ENCODE results near the gene SLC6A2.
"Not testable (repeated sequence)": the region's sequence is repeated elsewhere in the genome, so short reads cannot be mapped to it uniquely, and the experiment has no call there.

The SLC6A2 gene

DNA sequence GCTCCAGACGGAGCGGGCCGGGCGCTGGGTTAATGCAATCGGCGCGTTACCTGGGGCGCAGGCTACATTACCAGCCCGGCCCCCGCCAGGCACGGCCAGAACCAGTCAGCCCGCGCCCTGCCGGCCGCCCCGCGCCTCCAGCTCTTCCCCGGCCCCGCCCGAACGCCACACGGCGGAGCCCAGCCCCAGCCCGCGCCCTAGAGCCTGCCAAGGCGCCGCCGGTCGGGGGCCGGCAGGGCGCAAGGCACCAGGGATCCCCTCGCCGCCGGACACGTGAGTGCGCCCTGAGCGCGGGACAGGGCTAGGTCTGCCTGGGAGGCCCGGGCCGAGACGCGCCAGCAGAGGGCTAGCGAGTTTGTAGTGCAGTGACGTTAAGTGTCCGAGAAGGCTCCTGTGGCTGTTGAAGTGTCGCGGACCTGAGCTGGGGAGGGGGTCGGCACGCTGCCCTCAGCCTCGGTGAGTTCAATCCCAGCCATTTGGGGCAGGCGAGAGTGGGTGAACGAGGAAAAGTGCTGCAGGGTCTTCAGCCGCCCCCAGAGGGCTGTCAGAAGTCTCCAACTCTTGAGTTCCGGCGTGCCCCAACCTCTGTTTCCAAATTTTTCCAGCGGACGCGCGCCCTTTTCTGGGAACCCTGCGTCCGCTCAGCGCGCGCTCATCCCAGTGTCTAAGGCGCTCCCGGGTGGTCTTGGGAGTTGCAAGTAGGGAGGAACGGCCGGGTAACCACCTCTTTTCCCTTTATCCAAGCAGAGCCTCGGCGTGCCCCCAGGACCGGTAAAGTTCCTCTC, at the start of gene SLC6A2:
Gene SLC6A2, plus strand, starts transcription at position 92 of the 785 bp plus-strand sequence. CDS start 707 bp downstream, outside the sequence.
- no peak for DNase-seq

DNA sequence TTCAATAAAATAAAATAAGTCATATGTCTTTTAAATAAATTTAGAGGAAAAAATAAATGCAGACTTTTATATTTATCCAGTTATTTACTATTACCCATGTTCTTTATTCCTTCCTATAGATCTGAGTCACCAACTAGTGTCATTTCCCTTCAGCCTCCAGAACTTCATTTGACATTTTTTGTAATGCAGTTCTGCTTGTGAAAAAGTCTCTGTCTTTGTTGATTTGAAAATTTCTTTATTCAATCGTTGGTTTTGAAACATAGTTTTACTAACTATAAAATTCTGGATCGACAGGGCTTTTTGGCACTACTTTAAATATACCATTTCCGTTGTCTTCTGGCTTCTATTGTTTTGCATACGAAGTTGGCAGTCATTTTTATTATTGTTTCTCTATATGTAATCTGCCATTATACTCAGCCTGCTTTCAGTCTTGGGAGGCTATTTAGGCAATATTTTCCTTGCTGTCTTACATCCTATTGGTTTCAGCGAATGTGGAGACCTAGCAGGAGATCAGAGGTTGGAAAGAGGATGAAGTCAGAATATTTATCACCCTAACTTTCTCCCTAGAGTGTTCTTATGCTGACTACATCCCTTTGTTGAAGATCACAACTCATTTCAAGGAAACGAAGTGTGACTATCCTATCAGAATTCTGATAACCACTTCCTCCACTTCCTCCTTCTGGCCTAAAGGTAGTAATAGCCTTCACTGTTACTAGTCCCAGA, 42.0 kb upstream of the SLC6A2 start:
- DNase-seq = no peak

DNA sequence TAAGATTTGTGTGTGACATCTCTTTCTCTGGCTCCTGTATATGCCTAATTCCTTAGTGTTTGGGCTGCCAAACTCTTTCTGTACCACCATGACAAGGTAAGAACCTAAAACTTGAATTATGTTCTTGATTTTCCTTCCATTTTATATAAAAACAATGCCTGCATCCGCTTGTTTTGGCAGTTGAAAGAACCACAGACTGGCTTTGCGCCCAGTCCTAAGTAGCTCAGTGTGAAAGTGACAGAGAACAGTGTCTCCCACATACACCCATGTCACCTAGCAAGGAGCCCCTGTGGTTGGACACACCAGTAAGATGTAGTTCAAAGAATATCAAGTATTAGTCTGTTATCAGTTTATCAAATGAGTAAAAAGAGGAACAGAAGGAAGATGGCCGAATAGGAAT, 40.7 kb upstream of the SLC6A2 start:
- no peak for DNase-seq

DNA sequence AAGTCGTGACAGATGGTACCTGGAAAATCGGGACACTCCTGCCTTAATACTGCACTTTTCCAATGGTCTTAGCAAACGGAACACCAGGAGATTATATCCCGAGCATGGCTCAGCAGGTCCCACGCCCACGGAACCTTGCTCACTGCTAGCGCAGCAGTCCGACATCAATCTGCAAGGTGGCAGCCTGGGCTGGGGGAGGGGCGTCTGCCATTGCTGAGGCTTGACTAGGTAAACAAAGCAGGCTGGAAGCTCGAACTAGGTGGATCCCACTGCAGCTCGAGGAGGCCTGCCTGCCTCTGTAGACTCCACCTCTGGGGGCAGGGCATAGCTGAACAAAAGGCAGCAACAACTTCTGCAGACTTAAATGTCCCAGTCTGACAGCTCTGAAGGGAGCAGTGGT, 40.1 kb upstream of the SLC6A2 start:
- DNase-seq = not testable (repeated sequence)

DNA sequence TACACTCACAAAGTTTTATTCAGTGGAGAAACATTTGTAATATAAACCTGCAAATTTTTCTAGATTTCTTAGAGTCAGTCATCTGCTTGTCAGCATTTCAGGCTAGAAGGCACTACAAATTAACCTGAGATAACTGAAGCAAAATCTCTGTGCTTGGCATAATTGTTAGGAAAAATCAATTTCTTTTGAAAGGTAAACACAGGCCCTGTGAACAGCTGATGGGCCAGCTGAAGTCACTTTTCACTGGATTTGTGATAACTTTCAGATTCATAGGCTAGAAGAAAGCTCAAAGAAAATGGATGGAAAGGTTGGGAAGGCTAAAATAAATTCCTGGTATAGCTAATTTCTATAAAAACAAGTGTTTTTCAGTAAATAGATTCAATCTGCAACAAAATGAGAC, 34.0 kb upstream of the SLC6A2 start:
- DNase-seq = no peak

DNA sequence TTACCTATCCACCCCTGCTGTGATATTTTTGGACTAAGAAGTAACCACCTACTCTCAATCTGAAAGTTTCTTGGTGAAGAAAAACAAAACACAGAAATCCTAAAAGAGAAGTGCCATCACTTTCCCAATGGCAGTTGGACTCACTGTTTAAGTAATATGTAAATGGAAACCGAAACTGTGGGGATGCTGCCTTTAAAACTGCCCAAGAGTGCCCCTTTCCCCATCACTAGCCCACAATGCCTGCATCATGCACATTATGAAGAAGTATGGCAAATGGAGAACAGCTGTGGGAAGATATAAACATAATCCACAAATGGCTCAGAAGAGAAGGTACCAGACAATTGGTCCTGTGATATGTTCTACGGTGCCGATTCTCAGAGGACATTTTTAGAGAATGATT, 33.5 kb upstream of the SLC6A2 start:
- no peak for DNase-seq

DNA sequence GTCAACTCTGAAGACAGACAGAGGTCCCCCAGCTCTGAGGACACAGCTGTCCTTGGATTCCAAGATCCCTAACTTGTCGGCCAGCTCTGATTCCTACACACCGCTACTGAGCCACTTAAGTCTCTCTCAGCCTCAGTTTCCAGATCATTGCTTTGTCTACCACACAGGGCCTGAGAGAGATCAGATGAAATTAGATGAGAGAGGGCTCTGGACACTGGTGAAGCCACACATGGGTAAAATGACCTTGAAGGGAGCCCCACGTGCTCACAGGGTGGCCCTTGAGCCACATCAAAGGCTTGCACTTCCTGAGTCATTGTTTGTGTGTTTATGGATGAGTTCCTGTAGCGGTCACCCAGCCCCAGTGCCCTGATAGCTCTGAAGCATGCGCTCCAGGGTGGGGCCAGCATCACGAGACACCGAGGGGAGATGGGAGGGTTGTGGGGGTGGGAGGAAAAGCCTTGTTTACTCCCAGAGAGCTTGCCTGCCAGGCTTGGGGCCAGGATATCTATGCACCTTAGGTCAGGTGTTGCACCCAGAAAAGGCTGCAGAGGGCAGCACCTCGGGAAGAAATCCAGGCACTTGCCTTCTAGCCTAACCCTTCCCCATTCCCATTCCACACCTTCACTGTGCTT, 32.7 kb upstream of the SLC6A2 start:
- no peak for DNase-seq

DNA sequence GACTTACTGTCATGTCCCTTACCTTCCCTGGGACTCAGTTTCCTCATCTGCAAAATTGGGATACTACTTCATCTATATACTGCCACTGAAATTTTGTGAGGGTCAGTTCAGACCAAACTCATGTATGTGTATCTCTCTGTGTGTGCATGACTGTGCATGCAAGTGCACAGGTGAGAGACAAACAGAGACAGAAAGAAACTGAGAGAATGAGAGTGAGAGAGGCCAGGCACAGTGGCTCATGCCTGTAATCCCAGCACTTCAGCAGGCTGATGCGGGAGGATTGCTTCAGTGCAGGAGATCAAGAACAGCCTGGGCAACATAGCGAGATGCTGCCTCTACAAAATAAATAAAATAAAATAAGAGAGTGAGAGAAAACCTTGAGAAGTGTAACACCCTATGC, 32.1 kb upstream of the SLC6A2 start:
- DNase-seq = no peak

DNA sequence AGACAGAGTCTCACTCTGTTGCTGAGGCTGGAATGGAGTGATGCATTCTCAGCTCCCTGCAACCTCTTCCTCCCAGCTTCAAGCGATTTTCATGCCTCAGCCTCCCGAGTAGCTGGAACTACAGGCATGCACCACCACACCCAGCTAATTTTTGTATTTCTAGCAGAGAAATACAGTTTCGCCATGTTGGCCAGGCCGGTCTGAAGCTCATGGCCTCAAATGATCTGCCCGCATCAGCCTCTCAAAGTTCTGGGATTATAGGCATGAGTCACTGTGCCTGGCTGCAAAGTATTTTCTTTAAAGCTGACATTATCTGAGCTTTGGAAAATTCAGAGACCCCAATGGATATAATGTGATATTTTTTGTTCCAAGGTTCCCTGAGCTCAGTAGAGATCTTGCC, 31.1 kb upstream of the SLC6A2 start:
- no peak for DNase-seq

DNA sequence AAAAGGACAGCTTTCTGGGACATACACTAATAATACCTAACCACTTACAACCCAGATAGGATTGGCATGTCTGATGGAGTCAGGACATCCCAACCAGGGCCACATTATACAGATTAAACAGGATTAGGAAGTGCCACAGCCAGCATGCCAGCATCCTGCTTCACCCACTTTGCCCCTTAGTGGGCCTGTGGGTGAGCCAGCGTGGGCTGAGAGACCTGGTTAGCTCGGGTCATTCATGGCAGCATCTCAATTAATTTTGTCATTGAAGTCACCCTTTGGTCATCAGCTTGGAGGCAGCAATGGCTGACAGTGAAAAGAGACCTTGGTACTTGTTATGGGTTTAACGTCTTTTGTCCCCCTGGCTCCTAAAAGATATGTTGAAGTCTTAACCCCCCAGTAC, 29.9 kb upstream of the SLC6A2 start:
- DNase-seq = no peak

DNA sequence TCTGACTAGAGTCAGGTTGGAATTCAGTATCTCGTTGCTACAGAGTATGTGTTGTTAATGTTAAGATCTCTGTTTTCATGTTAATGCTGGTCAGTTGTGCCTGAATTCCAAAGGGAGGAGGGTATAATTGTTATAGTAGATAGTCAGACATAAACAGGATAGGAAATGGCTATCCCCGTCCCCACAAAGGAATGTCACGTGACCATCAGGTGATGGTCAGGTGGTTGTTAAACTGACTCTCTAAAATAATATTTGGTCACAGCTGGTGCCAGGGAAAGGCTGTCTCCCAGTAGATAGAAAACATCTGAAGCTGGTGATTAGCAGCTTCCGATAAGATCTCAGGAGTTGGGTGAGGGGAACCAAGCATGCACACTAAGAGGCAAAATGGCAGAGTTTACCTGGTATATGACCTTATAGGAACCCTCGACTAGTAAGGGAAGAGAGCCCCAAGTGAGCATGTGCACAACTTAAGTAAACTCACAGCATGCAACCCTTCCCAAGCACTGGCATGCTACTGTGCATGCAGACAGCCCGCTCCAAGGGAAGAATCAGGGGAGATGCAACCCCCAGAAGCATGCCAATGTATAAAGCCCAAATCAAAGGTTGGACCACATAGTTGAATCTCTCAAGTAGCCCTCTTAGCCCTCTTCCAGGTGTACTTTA, 27.4 kb upstream of the SLC6A2 start:
- no peak for DNase-seq

DNA sequence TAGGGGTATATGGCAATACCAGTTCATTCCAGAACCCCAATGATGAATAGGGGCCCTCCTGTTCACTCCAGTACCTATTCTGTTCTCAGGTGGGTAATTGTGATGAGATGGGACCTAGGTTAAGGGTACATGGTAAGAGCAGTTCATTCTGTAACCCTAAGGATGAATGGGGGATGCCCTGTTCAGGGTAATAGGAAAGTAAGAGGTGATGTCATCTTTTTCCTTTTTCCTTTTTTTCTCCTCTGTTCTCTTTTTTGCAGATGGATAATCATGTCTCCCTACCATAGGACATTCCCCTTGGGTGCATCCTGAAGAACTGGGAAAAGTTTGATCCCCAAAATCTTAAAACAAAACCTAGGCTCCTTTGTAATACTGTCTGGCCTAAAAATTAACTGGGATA, 25.0 kb upstream of the SLC6A2 start:
- DNase-seq = no peak

DNA sequence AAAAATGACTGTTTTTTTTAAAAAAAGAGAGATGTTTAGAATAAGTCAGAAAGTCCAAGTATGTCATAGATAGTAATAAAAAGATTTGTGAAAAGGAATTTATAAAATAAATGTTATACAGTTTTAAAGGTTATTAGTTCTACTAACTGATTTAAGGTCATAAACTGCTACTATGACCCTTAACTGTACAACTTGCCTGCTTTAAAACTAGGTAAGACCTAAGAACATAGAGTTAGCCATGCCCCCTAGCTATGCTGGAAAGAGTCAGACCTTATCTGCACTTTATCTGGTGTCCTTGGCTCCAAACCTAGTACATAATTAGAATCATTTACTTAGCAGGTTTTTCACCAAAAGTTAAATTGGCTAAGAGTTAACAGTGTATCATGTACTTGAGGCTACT, 23.5 kb upstream of the SLC6A2 start:
- no peak for DNase-seq

DNA sequence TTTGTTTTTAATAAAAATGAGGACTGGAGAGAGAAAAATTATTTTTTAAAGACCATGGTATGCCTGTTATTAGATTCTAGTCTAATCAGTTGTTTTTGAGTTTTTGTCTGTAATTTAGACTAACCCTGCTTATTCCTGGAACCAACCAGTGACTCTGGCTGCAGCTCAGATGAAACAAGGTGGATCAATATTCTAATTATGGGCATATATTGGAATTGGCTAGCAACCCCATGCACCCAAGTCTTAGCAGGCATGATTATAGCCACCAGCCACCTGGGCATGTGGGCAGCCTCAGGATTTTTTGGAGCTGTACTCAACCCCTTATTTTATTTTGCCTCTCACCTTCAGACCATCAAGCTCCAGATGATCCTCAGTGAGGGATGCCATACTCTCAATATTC, 21.6 kb upstream of the SLC6A2 start:
- DNase-seq = no peak

DNA sequence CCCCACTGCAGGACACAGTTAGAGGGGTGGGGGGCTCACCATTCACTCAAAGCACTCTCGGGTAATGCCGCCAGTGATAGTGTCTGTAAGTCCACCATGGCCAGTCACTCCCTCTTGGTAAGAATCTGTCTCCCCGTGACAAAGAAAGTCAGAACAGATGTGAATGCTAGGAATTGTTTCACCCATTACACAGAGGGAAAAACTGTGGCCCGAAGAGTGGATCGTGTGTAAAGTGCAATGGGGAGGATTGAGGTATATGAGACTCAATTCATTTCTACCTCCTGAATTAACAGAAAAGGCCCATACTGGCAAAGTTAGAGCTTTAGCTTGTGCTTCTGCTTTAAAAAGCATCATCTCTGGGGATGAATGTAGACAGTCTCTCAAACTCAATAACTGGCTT, 17.5 kb upstream of the SLC6A2 start:
- DNase-seq = no peak

DNA sequence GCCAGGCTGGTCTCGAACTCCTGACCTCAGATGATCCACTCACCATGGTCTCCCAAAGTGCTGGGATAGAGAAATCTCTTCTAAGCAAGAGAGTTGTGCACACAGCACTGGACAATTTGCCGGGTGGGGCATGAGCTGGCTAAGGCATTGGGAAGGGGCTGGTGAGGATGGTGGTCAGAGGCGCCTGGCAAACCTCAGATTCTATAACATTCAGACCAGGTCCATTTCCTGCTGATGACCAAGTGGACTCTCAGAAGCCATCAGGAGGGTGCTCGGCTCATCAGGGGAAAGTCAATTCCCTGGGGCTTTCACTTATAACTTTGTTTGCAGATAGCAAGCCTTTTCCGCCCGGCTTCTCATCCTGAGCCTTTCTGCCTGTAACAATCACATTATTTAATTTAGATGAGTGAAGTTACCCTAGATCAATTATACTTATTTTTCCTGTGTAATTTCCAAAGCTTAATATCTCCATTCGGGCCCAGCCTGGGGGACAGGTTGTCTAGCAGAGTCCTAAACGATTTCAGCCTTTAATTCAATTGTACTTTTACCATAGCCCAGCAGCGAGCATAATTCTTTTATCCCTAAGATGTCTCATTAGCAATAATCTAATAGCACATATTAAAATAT, 15.0 kb upstream of the SLC6A2 start:
- no peak for DNase-seq

DNA sequence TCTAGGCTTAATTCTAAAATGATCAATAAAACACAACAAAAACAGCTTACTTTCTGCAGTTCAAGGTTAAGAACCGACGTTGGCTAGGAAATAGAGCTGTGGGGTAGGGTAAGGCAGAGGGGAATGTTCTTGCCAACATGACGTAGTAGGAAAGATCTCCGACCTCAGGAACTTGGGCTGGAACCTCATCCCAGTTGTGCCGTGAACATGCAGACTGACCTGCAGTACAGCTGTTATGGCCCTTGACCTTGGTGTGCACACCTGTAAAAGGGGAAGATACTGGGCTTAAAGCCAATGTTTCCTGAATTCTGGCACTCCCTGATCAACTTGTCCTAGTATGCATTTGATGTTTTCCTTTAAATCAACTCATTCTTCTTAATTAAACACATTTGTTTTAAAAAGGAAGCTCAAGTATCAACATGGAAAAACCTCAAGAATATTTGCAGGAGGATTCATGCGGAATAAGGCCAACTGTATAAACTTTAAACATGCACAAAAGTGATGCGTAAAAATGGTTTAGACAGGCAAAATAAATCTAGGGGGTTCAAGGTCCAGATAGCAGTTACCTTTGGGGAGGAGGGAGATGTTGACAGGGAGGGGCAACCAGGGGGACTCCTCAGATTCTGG, 14.2 kb upstream of the SLC6A2 start:
- no peak for DNase-seq

DNA sequence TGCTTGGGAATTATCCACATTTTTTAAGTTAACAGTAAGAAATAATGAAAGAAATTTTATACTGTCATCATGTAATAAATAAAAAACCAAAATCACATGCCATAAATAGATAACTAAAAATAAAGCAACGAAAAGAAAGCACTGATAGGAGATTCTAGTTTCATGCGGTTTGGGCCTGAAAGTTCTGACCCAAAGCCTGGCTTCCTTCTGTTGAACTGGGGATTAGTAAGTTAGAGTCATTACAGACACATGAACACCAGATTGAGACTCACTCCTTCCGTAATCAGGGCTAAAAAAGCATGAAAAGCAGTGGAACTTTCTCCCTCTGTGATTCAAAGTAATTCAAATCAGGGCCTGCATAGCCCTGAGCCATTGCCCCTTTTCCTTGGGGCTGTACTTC, 13.2 kb upstream of the SLC6A2 start:
- DNase-seq = no peak

DNA sequence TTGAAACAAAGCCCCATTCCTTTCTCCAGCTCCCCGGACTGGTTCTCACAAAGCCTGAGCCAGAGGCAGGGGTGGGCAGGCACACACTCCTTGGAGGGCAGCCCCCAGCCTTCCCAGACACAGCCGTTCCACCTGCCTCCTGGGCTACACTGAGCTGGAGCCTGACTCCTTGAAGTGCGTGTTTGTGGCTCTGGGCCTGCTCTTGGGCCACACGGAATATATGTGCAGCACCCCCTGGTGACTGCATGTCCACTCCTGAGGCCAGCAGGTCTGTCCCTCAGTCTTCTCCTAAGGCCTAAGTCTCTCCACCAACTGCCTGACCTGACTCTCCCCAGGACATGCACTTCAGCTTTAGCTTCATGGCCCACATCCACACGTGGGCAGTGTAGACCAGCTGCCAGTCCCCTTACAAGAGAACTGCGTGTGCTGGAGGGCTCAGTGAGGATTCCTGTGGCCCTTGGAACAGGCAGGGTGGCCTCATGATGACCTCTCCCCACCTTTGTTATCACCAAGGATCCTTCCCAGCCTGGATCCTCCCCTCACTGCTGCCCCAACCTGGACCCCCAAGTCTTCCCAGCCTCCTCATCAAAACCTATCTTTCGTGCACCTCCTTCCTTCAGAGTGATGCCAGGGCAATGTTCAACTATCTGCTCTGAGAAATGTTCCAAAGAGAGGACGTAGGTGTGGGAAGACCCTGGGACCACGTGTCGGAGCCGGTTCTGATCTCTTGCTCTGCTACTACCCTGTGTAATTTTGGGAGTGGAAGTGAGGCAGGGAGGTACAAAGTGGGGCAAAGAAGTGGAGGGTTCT, 12.4 kb upstream of the SLC6A2 start:
- DNase-seq = no peak

DNA sequence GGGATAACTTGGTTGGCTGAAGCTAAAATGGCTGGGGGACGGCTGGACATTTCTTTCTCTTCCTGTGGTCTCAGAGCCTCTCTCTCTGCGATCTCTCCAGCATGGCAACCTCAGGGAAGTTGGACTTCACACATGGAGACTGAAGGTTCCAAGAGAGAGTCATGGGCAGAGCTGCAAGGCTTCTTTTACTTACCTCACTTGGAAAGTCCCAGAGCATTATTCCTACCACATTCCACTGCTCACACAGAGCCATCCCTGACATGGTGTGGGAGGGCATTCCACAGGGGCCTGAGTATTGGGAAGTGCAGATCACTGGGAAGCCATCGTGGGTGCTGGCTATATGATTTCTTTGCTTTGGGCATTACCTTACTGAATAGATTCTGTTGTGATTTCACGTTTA, 9.8 kb upstream of the SLC6A2 start:
- no peak for DNase-seq

DNA sequence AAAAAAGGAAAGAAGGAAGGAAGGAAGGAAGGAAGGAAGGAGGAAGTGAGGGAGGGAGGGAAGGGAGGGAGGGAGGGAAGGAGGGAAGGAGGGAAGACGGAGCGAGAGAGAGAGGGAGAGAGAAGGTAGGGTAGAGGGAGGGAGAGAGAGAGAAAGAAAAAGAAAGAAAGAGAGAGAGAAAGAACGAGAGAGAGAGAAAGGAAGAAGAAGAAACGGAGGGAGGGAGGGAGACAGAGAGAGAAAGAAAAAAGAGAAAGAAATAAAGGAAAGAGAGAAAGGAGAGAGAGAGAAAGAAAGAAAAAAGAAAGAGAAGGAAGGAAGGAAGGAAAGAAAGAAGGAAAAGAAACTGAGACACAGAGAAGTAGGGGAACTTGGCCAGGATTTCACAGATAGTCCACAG, 8.4 kb upstream of the SLC6A2 start:
- no peak for DNase-seq

DNA sequence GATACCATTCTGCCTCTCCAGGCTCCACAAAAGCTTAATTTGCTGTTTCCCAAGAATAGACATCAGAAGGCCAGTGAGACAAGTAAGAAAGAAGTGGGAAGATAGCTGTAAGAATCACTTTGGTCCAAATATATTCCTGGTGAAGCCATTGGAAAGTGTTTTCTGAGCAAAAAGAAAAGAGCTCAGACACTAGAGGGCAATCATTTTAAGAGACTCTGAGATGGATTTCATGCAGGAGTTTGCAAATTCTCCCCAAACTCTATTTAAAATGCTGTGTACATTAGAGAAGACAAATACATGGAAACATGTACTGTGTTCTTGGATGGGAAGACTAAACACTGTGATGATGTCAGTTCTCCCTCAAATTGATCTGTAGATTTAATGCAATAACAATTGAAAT, 8.0 kb upstream of the SLC6A2 start:
- no peak for DNase-seq

Measured in CD4-positive, alpha-beta T cell treated with Interleukin-4 for 1 hour (primary cell).